Lower leg skin (tissue), 4 donors: ENCODE measurements around the gene KCNS1. TPM values are rescaled to one million over a fixed set of nuclear protein-coding genes. Genes with fewer than 3 reads are reported as not detected.

Experiments
- DNase-seq, 2 donors: peaks; one replicate each; pipeline ENCODE4 v3.0.0-alpha.2; 2019; ENCODE audit warnings: low spot score in 2 of 2
- H3K4me3 ChIP-seq: fragments of 200-600 bp; sonication (generic); 2 replicates; pipeline ENCODE4 v1.5.1; 2017; ENCODE audit warnings: mild to moderate bottlenecking, low read depth; ENCODE audit not compliant: poor library complexity, severe bottlenecking
- CTCF ChIP-seq, 3 donors: fragments of 450-650 bp; IDR thresholded peaks; one replicate each; pipeline ENCODE4 v1.5.1; 2016; ENCODE audit warnings: antibody characterized with exemption in 3 of 3, mild to moderate bottlenecking in 3 of 3, moderate library complexity in 2 of 3
- POLR2A ChIP-seq, 2 donors: fragments of 450-650 bp; IDR thresholded peaks; one replicate each; pipeline ENCODE4 v1.6.1; 2016 to 2017; ENCODE audit warnings: antibody characterized with exemption in 2 of 2, mild to moderate bottlenecking in 1 of 2, moderate library complexity in 1 of 2
- WGBS, 2 donors: methylation state at CpG; one replicate each; pipeline ENCODE4 v1.1.5; 2018; 5-methylcytosine and 5-hydroxymethylcytosine counted together
- intact Hi-C: fragments of 100-400 bp; cut with DNase I; formaldehyde crosslinking; loops from one replicate; pipeline ENCODE4 v1.15.0; 2023; ENCODE audit warnings: low total_unique reads
- total RNA-seq, 4 donors: library from RNA; depleted of rRNA; stranded (reverse); fragments of >200 nt; gene quantifications; one replicate each; pipeline ENCODE4 v1.1.0, GENCODE V29; 2016

Gene KCNS1
- total RNA-seq, 4 donors from 2014 or later = 0.84 to 2.3 (median 1.3) TPM

- intact Hi-C loops = no loop called here
- H3K4me3 ChIP-seq = no peak overlapping the region
- DNase-seq = no peak
- TF ChIP-seq CTCF (IDR thresholded peaks at IDR 0.05) (no peak), POLR2A (IDR thresholded peaks at IDR 0.05) (no peak)
Observed at GRCh38 chr20:45112754-45113153, 11.8 kb upstream of the KCNS1 start.

GRCh38 chr20:45111799-45112471, 11.0 kb upstream of the KCNS1 start:
- WGBS, 2 donors = 44 to 57% methylated on average over 17 of the region's 17 CpGs

GRCh38 chr20:45111285-45111684, 10.4 kb upstream of the KCNS1 start:
- intact Hi-C loops = no loop called here
- 76 to 81% methylated on average over 11 of the region's 11 CpGs for WGBS, 2 donors
- no peak overlapping the region for H3K4me3 ChIP-seq
- no peak for DNase-seq
- TF ChIP-seq POLR2A (IDR thresholded peaks at IDR 0.05) (no peak), CTCF (IDR thresholded peaks at IDR 0.05) (no peak)

More at GRCh38 chr20:45111799-45112471, 11.0 kb upstream of the KCNS1 start:
- intact Hi-C loops = no loop called here
- no peak for TF ChIP-seq CTCF (IDR thresholded peaks at IDR 0.05)
- no peak for TF ChIP-seq POLR2A (IDR thresholded peaks at IDR 0.05)
- DNase-seq = no peak
- H3K4me3 ChIP-seq = no peak overlapping the region

GRCh38 chr20:45110301-45110700, 9.4 kb upstream of the KCNS1 start:
- intact Hi-C loops = no loop called here
- DNase-seq = no peak
- TF ChIP-seq POLR2A (IDR thresholded peaks at IDR 0.05) (no peak), CTCF (IDR thresholded peaks at IDR 0.05) (no peak)
- 81 to 89% methylated on average over 10 to 11 of the region's 11 CpGs for WGBS, 2 donors
- no peak overlapping the region for H3K4me3 ChIP-seq

GRCh38 chr20:45109634-45110033, 8.7 kb upstream of the KCNS1 start:
- intact Hi-C loops = no loop called here
- no peak overlapping the region for H3K4me3 ChIP-seq
- DNase-seq = no peak
- TF ChIP-seq CTCF (IDR thresholded peaks at IDR 0.05) (no peak), POLR2A (IDR thresholded peaks at IDR 0.05) (no peak)
- 82 to 84% methylated on average over 8 of the region's 8 CpGs for WGBS, 2 donors

GRCh38 chr20:45105317-45105716, 4.4 kb upstream of the KCNS1 start:
- intact Hi-C loops = no loop called here
- H3K4me3 ChIP-seq = no peak overlapping the region
- WGBS, 2 donors = 86 to 94% methylated on average over 2 of the region's 2 CpGs
- TF ChIP-seq CTCF (IDR thresholded peaks at IDR 0.05) (no peak), POLR2A (IDR thresholded peaks at IDR 0.05) (no peak)
- DNase-seq = no peak
